8988T (cell line): Measurements from ENCODE around the gene ATXN3L.
"Not testable (repeated sequence)": the region's sequence is repeated elsewhere in the genome, so short reads cannot be mapped to it uniquely, and the experiment has no call there.

Source experiments
- DNase-seq: peaks from one replicate; pipeline ENCODE4 v3.0.0; 2011

The ATXN3L gene

DNA sequence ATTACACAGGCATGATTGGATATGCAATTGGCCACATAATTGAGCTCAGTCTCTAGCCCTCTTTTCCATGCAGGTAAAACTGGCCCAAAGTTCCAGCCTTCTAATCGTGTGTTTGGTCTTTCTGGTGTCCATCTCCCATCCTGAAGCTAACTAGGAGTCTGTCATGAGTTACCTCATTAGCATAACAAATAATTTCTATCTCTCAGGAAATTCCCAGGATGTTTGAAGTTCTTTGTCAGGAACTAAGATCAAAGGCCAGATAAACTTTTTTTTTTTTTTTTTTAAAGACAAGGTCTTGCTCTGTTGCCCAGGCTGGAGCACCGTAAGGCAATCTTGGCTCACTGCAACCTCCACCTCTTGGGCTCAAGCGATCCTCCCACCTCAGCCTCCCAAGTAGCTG lies 15.8 kb downstream of the ATXN3L start:
- DNase-seq, result no peak

DNA sequence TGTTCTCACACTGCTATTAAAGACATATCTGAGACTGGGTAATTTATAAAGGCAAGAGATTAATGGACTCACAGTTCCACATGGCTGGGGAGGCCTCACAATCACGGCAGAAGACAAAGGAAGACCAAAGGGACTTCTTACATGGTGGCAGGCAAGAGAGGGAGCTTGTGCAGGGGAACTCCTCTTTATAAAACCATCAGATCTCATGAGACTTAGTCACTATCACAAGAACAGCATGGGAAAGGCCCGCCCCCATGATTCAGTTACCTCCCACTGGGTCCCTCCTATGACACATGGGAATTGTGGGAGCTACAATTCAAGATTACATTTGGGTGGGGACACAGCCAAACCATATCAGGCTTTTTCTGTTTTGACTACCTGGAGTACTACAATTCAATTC lies 16.6 kb downstream of the ATXN3L start:
- DNase-seq, result not testable (repeated sequence)

DNA sequence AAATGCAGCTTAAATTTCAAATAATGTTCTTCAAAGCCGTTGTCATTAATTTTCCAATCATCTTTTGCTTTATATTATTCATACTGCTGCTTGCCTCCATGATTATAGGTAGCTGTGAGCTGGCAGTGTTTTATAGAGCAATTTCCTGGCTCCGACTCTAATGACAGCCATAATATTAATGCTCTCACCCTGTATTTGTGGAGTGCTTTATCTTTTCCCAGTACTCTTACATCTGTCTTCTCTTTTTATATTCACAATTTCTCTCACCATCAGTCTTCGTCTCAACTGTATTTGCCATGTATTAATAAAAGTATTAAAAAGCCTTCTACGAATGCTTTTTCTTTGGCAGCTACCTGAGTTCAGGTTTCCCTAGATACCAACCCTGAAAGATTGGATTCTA lies 21.0 kb downstream of the ATXN3L start:
- DNase-seq, result no peak

DNA sequence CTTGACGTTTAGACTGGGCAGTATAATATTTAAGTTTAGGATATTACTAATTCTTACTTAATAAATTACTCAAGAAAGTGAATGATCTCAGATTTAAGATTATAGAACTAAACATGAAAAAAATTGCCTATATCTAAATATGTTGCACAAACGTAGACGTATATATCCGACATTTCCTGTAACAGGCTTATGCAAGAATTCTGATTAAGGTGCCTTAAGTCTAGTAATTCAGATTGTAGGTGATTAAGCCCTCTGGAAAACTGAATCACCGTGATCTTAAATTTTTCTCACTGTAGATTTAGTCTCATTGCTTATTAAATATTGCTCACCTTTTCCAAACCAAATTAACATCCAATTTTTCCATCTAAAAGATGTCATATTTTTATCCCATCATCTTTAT lies 24.0 kb downstream of the ATXN3L start:
- no peak for DNase-seq

DNA sequence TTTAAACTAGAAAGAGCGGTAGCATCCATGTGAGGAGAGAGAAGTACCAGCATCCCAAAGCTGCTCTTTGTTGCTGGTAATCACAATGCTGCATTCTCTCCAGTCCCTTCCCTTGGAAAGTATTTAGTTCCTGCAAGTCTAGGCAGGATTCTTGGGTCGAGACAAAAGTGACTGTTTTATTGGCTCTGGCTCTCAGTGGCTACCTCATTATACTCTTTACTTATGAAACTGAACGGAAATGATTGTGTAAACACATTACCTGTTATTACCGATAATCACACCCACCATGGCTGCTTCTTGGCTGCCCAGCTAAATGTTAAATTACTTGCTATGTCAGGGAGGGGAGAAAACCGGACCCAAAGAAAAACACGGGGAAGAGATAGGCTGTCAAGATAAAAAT lies 26.2 kb downstream of the ATXN3L start:
- DNase-seq, result no peak

DNA sequence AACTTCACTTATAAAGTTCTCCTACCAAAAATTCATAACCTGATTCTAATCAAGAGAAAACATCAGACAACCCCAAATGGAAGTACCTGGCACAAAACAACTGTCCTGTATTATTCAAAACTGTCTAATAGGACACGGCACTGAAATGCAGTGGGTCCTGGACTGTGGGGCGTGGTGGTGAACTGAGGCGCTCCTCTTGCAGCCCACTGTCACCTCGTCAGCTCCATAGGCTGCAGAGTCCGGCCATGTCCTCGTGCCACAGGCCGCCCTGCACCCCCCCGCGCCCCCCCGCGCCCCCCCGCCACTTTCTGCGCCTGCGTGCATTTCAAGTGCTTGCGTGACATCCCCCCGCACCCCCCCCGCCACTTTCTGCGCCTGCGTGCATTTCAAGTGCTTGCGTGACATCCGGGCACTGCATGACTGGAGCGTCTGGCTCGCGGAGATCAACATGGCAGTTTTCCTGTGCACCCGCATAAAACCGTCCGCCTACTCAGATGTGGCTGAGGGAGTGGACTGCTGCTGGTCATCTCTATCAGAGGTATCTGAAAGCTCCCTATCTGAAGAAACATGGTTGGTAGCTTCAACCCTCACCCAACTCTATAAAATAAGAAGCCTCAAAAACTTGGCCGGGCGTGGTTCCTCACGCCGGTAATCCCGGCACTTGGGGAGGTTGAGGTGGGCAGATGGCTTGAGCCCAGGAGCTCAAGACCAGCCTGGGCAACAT lies 28.8 kb downstream of the ATXN3L start:
- DNase-seq, result no peak

DNA sequence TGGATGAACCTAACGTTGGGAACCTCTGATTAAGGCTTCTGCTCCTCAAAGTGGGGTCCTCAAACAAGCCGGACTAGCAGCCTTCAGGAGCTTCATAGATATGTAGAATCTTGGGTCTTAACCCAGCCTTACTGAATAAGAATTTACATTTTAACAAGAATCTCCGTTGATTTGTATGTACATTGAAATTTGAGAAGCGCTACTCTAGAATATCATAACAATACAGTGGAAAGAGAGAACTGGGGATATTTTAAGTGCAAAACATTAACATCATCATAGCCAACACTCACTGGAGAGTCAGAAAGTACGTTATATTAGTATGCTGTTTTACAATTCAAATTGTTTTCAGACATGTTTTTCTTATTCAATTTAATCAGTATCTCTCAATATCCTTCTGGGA lies 31.2 kb downstream of the ATXN3L start:
- no peak for DNase-seq

DNA sequence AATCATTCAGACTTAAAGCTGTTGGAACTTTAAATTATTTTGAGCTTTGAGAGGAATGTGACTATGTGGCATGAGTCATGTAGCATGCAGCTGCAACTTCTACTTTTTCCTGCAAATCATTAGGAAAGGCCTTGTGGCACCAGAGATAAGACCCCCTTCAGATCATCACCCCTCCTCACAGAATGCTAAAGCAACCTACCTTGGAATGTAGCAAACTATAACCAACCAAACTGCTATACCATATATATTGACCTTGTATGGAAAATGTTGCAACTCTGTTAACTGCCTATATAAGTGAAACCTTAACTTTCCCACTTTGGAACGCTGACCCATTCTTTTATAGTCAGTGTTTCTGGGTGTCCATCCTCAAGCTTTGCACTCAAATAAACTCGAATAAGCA lies 32.0 kb downstream of the ATXN3L start:
- no peak for DNase-seq

DNA sequence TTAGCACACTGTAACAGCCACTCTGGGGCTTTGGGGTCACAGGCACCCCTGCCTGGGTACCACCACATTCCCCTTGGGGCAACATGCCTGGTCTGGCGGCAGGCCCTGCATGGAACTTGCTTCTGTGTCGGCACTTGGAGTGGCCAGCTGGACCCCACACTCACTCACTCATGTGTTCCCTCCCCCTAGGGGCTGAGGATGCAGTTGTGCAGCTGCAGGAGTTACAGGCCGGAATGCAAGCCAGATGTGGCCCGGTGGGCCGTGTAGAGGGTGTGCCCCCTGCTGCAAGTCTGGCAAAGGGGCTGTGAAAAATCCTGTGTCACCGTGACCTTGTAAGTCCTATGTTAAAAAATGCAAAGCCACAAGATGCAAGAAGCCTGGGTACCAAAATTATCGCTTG lies 34.2 kb downstream of the ATXN3L start:
- DNase-seq, result no peak

DNA sequence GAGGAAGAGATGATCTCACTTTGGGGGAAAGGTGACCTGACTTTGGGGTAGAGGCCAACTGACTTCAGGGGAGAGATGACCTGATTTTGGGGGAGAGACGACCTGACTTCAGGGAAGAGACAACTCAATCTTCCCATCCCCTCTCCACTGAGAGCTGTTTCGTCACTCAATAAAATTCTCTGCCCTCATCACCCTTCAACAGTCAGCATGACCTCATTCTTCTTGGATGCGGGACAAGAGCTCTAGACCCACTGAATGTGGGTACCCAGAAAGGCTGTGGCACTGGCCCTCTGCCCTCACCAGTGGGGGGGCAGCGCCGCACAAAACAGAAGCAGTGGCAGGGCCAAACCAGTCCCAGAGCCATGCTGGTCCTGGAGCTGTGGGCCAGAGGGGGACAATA lies 34.6 kb downstream of the ATXN3L start:
- no peak for DNase-seq

DNA sequence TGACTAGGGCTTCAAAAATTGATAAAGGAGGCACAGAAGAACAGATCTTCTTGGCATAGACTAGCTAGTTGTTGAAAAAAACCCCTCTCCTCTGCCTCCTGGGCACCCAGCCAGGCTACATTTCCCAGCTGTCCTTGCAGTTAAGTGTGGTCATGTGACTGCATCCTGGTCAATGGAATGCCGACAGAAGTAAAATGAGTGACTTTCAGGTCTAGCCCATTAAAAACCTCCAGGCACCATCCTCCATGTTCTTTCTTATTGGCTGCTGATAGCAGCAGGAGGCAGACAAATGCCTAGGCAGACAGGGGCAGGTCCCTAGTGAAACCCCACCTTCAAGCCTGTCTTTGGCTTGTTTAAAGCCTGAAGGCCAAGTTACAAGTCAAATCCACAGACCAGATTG lies 35.3 kb downstream of the ATXN3L start:
- no peak for DNase-seq

DNA sequence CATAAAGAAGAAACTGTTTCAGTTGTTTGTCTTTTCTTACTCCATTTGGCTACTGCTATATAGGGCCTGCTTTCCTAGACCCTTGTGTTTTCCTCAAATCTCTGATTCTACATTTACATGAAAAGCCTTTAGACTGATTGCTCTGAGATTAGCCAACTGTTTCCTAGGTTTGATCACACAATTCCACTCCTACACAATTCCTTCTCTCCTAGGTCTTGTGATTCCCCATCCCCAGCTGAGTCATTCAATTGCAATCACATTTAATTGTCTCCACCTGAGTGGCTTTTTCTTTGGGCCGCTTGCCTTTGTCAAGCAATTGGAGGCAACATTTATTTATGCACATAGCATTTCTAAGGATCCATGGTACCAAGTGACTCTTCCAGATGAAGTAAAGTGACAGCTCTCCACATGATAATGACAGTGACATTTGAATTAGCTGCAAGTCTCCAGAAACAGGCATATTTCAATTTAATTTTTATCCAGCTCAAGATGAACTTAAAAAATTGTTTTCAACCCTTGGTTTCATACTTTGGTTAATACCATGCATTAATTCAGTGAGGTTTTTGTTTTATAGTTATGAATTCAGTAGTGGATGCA lies 35.8 kb downstream of the ATXN3L start:
- no peak for DNase-seq

DNA sequence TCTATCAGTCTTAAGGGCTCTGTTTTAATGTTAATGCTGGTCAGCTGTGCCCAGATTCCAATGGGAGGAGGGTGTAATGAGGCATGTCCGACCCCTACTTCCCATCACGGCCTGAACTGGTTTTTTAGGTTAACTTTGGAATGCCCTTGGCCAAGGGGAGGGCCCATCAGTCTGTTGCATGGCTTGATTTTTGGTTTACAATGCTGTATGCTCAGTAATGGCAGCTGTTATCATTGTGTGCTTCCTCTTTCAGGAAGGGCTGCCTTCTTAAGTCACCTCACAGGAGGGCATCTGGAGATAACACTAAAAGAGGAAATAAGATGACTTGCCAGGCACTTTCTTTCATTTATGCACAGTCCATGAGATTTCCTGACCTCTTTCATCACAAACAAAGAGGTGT lies 36.3 kb downstream of the ATXN3L start:
- DNase-seq, result no peak

DNA sequence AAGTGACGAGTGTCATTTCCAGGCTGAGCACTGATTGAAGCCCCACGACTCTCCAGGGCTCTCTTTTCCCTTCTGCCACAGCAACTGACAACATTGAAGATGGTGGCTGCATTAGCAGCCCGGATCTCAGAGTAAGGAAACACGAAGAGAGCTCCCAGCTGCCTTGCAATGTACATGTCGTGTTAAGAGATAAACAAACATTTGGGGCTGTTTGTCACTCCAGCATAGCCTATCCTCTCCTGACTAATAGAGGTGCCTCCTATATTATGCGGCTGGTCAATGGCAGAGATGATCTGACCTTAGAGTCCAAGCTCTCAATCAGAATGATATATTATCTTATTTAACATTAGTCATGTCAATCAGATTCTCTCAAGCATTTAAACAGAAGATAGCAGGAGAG lies 38.6 kb downstream of the ATXN3L start:
- no peak for DNase-seq

DNA sequence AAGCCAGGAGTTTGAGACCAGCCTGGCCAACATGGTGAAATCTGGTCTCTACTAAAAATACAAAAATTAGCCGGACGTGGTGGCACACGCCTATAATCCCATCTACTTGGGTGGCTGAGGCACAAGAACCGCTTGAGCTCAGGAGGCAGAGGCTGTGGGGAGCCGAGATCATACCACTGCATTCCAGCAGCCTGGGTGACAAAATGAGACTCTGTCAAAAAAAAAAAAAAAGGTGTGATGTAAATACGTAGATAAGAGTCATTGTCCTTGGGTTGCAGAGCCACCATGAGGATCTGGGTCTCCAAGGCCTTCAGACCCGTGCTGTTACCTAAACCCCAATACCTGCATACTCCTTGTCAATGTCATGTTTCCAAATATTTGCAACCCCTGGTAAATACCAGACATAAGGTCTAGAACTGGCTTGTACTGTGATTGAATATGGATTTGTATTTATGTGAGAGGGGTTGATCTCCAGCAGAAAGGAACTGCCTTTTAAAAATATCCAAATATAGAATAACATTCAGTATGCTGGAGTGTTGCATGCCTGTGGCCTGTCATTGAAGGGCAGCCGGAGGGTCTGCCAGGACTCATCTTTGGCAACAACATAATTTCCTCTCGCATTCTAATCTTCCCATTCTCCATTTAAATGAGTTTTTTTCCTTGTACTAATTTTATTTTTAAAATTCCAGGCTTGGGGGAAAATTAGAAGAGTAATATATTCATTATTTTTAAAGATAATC lies 40.4 kb downstream of the ATXN3L start:
- DNase-seq, result no peak

DNA sequence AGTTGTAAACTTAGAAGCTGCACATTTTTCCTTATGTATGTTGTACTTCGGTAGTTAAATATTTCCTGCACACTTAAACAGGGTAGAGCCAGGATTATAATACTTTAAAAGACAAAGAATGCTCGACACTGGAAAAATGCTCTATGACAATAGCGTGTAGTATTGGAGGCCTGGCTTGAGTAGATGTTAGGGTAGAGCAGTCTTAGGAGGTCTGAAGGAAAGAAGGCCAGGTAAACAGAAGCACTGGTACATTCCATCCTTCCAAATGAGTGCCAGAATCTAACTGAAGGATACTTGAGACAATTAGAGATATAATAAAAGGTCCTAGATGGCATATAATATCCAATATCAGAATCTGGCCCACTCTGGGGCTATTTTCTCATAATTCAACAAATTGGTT lies 42.3 kb downstream of the ATXN3L start:
- no peak for DNase-seq

DNA sequence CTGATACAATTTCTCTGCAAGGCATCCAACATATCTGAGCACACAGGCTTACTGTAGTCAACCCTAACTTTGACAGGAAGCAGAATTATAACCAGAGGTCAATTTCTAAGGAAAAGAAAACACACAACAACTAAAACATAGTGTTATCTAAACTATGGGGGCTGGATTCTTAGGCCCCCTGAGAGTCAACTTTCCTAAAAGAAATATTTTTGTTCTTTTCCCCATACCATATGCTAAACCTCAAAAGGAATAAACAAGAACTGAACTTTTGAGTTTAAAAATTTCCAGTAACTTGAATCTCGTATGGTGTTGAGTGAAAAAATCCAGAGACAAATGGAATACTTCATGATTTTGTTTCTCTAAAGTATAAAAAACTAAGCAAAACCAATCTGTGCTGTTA lies 42.9 kb downstream of the ATXN3L start:
- no peak for DNase-seq

DNA sequence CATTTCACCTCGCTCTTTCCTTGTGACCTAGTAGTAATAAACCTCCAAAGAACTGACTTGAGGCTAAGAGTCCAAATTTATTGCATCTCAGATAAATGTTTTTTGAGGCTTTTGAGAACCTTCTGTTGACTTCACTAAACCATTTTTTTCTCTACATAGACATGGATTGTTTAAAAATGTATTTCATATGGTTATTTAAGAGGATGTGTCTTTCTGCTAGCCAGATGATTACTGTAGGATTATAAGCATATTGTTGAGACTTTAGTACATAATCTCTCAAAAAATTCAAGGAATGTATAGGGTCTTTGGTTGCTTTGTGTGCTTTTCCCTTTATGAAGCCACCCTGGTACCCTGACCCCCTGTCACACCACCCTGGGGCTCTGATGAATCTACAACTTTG lies 44.8 kb downstream of the ATXN3L start:
- no peak for DNase-seq

DNA sequence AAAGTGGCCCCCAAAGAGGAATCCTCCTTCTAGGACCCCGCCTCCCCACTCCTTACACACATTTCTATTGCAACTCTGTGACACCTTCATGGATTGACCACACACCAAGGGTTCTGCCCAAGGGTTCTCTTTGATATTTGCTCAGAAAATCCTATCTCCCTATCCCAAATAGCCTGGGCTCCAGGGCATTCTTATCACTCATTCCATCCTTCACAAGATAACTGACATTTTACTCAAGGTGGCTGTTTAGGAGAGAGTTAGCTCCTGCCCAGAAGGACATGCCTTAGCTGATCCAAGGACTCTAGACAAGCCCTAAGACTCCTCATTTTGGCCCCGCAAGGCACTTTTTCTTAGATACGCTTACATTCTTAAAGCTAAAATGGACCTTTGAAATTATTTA lies 47.4 kb downstream of the ATXN3L start:
- no peak for DNase-seq

DNA sequence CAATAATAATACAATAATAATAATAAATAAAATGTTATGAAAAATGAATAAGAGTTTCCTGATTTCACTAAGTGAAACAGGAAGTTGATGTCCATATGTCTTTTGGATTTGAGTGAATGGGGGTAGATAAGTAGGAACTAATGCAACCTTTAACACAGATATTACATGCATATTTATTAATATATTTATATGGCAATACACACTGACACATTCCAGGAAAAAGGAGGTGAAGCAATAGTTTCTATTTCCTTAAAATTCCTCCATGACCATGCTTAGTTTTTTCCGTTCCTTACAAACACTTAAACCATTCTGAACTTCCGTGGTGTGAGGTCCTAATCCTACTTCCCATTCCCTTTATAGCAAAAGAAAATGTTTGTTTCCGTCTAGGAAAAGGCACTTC lies 48.3 kb downstream of the ATXN3L start:
- DNase-seq, result no peak

DNA sequence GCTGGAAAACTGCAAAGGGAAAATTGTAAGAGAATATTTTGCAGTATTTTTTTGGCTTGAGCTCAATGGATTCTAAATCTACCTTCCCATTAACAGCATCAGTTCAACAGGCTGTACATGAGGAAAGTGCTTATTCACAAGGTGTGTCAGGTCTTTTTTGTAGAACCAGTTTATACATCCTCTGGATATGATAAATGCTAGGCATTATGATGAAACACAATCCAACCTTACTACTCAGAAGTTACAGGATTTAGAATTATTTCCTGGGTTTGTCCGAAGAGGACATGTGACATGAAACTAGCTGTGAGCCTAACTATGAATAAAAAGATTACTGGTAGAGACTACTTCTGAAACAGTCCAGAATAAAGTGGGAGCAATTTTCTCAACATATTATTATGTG lies 49.5 kb downstream of the ATXN3L start:
- DNase-seq, result no peak

DNA sequence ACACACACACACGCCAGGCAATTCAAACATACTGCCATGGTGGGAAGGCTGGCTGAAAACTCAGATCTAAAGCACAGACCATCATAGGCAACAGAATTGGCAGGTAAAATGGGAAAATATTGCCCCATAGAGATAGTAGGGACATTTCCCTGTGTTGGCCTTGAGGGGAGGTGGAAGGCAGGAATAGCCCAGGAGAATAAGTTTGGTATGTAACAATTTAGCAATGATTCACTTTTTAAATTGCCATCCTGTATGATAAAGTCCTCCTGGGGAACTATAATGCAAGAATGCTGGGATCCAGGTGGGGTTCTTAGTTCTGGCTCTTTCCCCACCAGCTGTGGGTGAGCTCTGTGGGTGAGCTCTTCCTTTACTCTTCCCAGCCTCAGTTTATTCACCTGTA lies 51.0 kb downstream of the ATXN3L start:
- no peak for DNase-seq
